Measurements from ENCODE around the gene HOXA3. TPM values are rescaled to one million over a fixed set of nuclear protein-coding genes. Genes with fewer than 3 reads are reported as not detected.

The HOXA3 gene
- total and polyA plus RNA-seq, 9 of the 15 experiments (the other 6 are each of a cell fraction or from before 2014, with no cell fraction given): 0.04 to 0.13 TPM; not detected in 7

- no peak for TF ChIP-seq NCOA6 (IDR thresholded peaks at IDR 0.05)
- TF ChIP-seq ZNF23 (CRISPR knock-in tag; IDR thresholded peaks at IDR 0.05): no peak
- no peak for TF ChIP-seq MEIS2 (IDR thresholded peaks at IDR 0.05; ENCODE audit: partially characterized antibody)
- TF ChIP-seq XRCC5 (IDR thresholded peaks at IDR 0.05; ENCODE audit: low read depth, low read length): no peak
- no peak for TF ChIP-seq ATF6 (CRISPR knock-in tag; IDR thresholded peaks at IDR 0.05)
- TF ChIP-seq CHD4 (IDR thresholded peaks at IDR 0.05; ENCODE audit: insufficient read depth, insufficient replicate concordance, low read depth, low read length, poor library complexity, severe bottlenecking): no peak
- no peak for TF ChIP-seq KLF6 (CRISPR knock-in tag; IDR thresholded peaks at IDR 0.05; ENCODE audit: borderline replicate concordance)
- no peak for TF ChIP-seq TEAD4 (IDR thresholded peaks at IDR 0.05; ENCODE audit: low read length)
- TF ChIP-seq TEAD4 (CRISPR knock-in tag; IDR thresholded peaks at IDR 0.05; ENCODE audit: borderline replicate concordance): no peak
- no peak for TF ChIP-seq SAFB (IDR thresholded peaks at IDR 0.05; ENCODE audit: borderline replicate concordance, low read depth, low read length)
- no peak for TF ChIP-seq ZNF778 (CRISPR knock-in tag; IDR thresholded peaks at IDR 0.05)
- TF ChIP-seq NFATC3 (IDR thresholded peaks at IDR 0.05): no peak
- no peak for TF ChIP-seq ELF2 (CRISPR knock-in tag; IDR thresholded peaks at IDR 0.05)
- TF ChIP-seq FOXM1 (IDR thresholded peaks at IDR 0.05; ENCODE audit: low read depth): no peak
- no peak for TF ChIP-seq FOXM1 (CRISPR knock-in tag; IDR thresholded peaks at IDR 0.05; ENCODE audit: low read depth)
- TF ChIP-seq ZNF57 (CRISPR knock-in tag; IDR thresholded peaks at IDR 0.05): no peak
- TF ChIP-seq MEF2A (IDR thresholded peaks at IDR 0.05; ENCODE audit: control insufficient read depth, low read depth, low read length): no peak
- no peak for TF ChIP-seq NFE2L1 (tag; IDR thresholded peaks at IDR 0.05; ENCODE audit: borderline replicate concordance, low read depth)
- DNase-seq (ENCODE audit: extremely low read depth in 1 of 4, low spot score in 3 of 4) (no peak), FAIRE-seq (no peak), ATAC-seq (no peak)
- Histone ChIP-seq H3K9ac (ENCODE audit: insufficient read depth in 1 of 2, low read depth in 2 of 2, low read length in 2 of 2) (no peak overlapping the region), H3K36me3 (ENCODE audit: control insufficient read depth, insufficient read depth, low read length) (no peaks in the 10 kb centered on the region), H4K20me1 (replicated peaks; ENCODE audit: control insufficient read depth, insufficient read depth, low read length) (no peaks in the 10 kb centered on the region; the same call in 1 of the 2 replicates), H3K9me3 (replicated peaks; ENCODE audit: control insufficient read depth, insufficient read depth, low read depth, low read length) (no peaks in the 10 kb centered on the region), H3K4me3 (no peak overlapping the region), H3K9me1 (ENCODE audit: control insufficient read depth, insufficient read depth, low read length) (no peaks in the 10 kb centered on the region), H3K27ac (ENCODE audit: extremely low read depth, low read depth, low read length) (no peak overlapping the region), H3K79me2 (ENCODE audit: control insufficient read depth, insufficient read depth, low read length) (no peaks in the 10 kb centered on the region), H3K4me1 (replicated peaks in 1 of 2; ENCODE audit: control insufficient read depth in 2 of 2, insufficient read depth in 2 of 2, low read length in 2 of 2) (peaks cover 0 to 11% of the 10 kb centered on the region in 2 experiments; a peak in 2 of 5 replicates), H3K4me2 (ENCODE audit: insufficient read depth, low read length) (no peak overlapping the region), H3K27me3 (ENCODE audit: control insufficient read depth in 2 of 2, insufficient read depth in 2 of 2, low read length in 2 of 2) (peaks cover 46 to 71% of the 10 kb centered on the region in 2 experiments), H2AFZ (ENCODE audit: low read depth, low read length) (no peak overlapping the region)
- ChIA-PET CTCF (ENCODE audit: low intra/inter-chr PET ratio) (no interaction called here), POLR2A (no interaction called here)
- intact Hi-C loops (cut with micrococcal nuclease) (no loop called here), in situ Hi-C loops (cut with MboI) (no loop called here)
- 10% methylated on average over 3 of the region's 3 CpGs for WGBS (ENCODE audit: insufficient coverage, low coverage, missing lambda C conversion rate)
- no TSS peak for BruUV-seq (replicated peaks)
These were observed 33.8 kb downstream of the HOXA3 start for GRCh38 chr7:27118580-27118979.

Measured in K562 (cell line).